Head of caudate nucleus (tissue), 42 donors: ENCODE results near the gene MS4A14.

Experiments
- DNase-seq, 42 donors: peaks; one replicate each; pipeline versions ENCODE4 v3.0.0 to v3.0.0-alpha.2; 2020 to 2021; ENCODE audit warnings: mixed read lengths in 7 of 42
- intact Hi-C: fragments of 100-400 bp; cut with DNase I; formaldehyde crosslinking; loops from one replicate; pipeline ENCODE4 v1.15.0; 2022

The MS4A14 gene

GRCh38 chr11:60459345-60459744 is 63.1 kb downstream of the MS4A14 start:
- DNase-seq = no peak
- intact Hi-C loops = no loop called here
